WTC11 (cell line): Measurements from ENCODE around the gene LENG8.

Experiments
- AFF4 ChIP-seq: sonication (generic); formaldehyde crosslinking; IDR thresholded peaks from 2 replicates; pipeline ENCODE4 v1.8.1; 2023; ENCODE audit warnings: mild to moderate bottlenecking, missing genetic modification reagents, borderline replicate concordance
- ATF6 ChIP-seq: sonication (generic); formaldehyde crosslinking; IDR thresholded peaks from 2 replicates; pipeline ENCODE4 v1.8.1; 2023; ENCODE audit warnings: mild to moderate bottlenecking, missing genetic modification reagents
- CTCF ChIP-seq: fragments of 200-600 bp; IDR thresholded peaks from 2 replicates; pipeline ENCODE4 v1.8.0; 2022; ENCODE audit warnings: antibody characterized with exemption
- HMGA2 ChIP-seq: fragments of 250-450 bp; sonication (Bioruptor Pico); IDR thresholded peaks from 2 replicates; pipeline ENCODE4 v1.4.0; 2021; ENCODE audit warnings: mild to moderate bottlenecking, moderate library complexity
- IRF2 ChIP-seq: sonication (generic); formaldehyde crosslinking; IDR thresholded peaks from 2 replicates; pipeline ENCODE4 v1.8.0; 2022; ENCODE audit warnings: low read depth, missing genetic modification reagents, borderline replicate concordance
- JUN ChIP-seq: sonication (generic); formaldehyde crosslinking; IDR thresholded peaks from 2 replicates; pipeline ENCODE4 v1.8.0; 2023; ENCODE audit warnings: mild to moderate bottlenecking, missing genetic modification reagents
- NFYB ChIP-seq: sonication (generic); formaldehyde crosslinking; conservative IDR thresholded peaks from 2 replicates; pipeline ENCODE4 v1.8.0; 2022; ENCODE audit warnings: low read depth, missing genetic modification reagents
- TP53 ChIP-seq: sonication (generic); formaldehyde crosslinking; IDR thresholded peaks from 2 replicates; pipeline ENCODE4 v1.8.1; 2023; ENCODE audit warnings: mild to moderate bottlenecking, missing genetic modification reagents
- ZSCAN18 ChIP-seq: fragments of 250-450 bp; sonication (Bioruptor Pico); IDR thresholded peaks from 2 replicates; pipeline ENCODE4 v2.1.2; 2022; ENCODE audit warnings: mild to moderate bottlenecking, moderate library complexity

- TF ChIP-seq HMGA2 (CRISPR knock-in tag) (no peak), CTCF (no peak), ZSCAN18 (CRISPR knock-in tag) (no peak), NFYB (CRISPR knock-in tag) (no peak), AFF4 (CRISPR knock-in tag) (no peak), JUN (CRISPR knock-in tag) (no peak), TP53 (no peak), IRF2 (CRISPR knock-in tag) (no peak), ATF6 (CRISPR knock-in tag) (no peak)
Observed at GRCh38 chr19:54444737-54445136, 4.3 kb upstream of the LENG8 start.
